ENCODE data around the gene ZNF576.

DNA sequence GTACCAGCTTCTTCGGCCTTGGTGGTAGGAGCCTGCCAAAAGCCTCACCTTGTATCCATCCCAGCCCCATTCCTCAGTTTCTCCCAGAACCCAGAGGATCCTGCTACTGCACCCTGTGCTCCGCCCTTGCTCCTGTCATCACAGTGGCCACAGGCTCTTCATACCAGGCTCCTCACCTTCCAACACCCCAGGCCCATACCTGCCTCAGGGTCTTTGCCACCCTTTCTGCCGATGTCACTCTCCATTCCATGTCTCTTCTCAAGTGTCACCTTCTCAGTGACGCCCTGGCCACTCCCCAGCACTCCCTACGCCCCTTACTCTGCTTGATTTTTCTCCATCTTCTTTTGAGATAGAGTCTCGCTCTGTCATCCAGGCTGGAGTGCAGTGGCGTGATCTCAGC lies 13.5 kb downstream of the ZNF576 start:
- TF ChIP-seq POLR2A (IDR thresholded peaks at IDR 0.05; ENCODE audit: low read length), result no peak
- TF ChIP-seq GATA1 (IDR thresholded peaks at IDR 0.05; ENCODE audit: low read depth, low read length), result no peak
